Activated CD4-positive, alpha-beta T cell treated with anti-CD3 and anti-CD28 coated beads, Interleukin-10, Interleukin-2, amounts not matched to agents 100 ng/mL and 50 ng/mL, durations not matched to agents 16 hours and 8 hours (primary cell): ENCODE data around the gene TMEM219.
A peak's percentile ranks its signal among the peaks of the same experiment; 100 is the strongest.
"Not testable (repeated sequence)": the region's sequence is repeated elsewhere in the genome, so short reads cannot be mapped to it uniquely, and the experiment has no call there.

Experiments
- DNase-seq: peaks from one replicate; pipeline ENCODE4 v3.0.0-alpha.2; 2020

Gene TMEM219

GRCh38 chr16:29961479-29962343, at the start of gene TMEM219:
TSS of gene TMEM219 (plus strand) at chr16:29962079. CDS start at chr16:29963144, 1,065 bp downstream.
- DNase-seq: peak; percentile 95

- DNase-seq: no peak
Observed at GRCh38 chr16:29912087-29912486, 49.8 kb upstream of the TMEM219 start.

- no peak for DNase-seq
Observed at GRCh38 chr16:29913514-29913913, 48.4 kb upstream of the TMEM219 start.

GRCh38 chr16:29915590-29916247, 46.2 kb upstream of the TMEM219 start:
- DNase-seq: no peak

GRCh38 chr16:29916979-29917378, 44.9 kb upstream of the TMEM219 start:
- no peak for DNase-seq

- no peak for DNase-seq
Observed at GRCh38 chr16:29920288-29921033, 41.4 kb upstream of the TMEM219 start.

GRCh38 chr16:29921034-29921385, 40.9 kb upstream of the TMEM219 start:
- DNase-seq: no peak

GRCh38 chr16:29922326-29922725, 39.6 kb upstream of the TMEM219 start:
- DNase-seq: no peak

GRCh38 chr16:29922986-29923501, 38.8 kb upstream of the TMEM219 start:
- no peak for DNase-seq

- DNase-seq: no peak
Observed at GRCh38 chr16:29925105-29925756, 36.6 kb upstream of the TMEM219 start.

- peak; percentile 92 for DNase-seq
Observed at GRCh38 chr16:29925781-29926710, 35.8 kb upstream of the TMEM219 start, which contains the start of gene KCTD13. TSS of gene KCTD13 (minus strand) at chr16:29926226. CDS start at chr16:29926033, 193 bp downstream.

- DNase-seq: no peak
Observed at GRCh38 chr16:29926711-29927052, 35.2 kb upstream of the TMEM219 start.

- DNase-seq: no peak
Observed at GRCh38 chr16:29927070-29927905, 34.6 kb upstream of the TMEM219 start.

- not testable (repeated sequence) for DNase-seq
Observed at GRCh38 chr16:29931750-29932149, 30.1 kb upstream of the TMEM219 start.

GRCh38 chr16:29940656-29941055, 21.2 kb upstream of the TMEM219 start:
- DNase-seq: no peak

GRCh38 chr16:29943846-29944799, 17.8 kb upstream of the TMEM219 start:
- DNase-seq: no peak

GRCh38 chr16:29947897-29948296, 14.0 kb upstream of the TMEM219 start:
- DNase-seq: no peak

- no peak for DNase-seq
Observed at GRCh38 chr16:29950806-29951461, 10.9 kb upstream of the TMEM219 start.
